Vagina (tissue), 2 donors: ENCODE results near the gene MTFR2.

Experiments
- CTCF ChIP-seq, 3 experiments: fragments of 450-650 bp in 2 of 3; fragments of 200-600 bp in 1 of 3; sonication (generic) in 1 of 3; IDR thresholded peaks; one replicate each; pipeline ENCODE4 v1.5.1; 2017 to 2019; ENCODE audit warnings: antibody characterized with exemption in 3 of 3, mild to moderate bottlenecking in 2 of 3, moderate library complexity in 2 of 3
- POLR2AphosphoS5 ChIP-seq, 2 donors: sonication (generic); formaldehyde crosslinking; IDR thresholded peaks; one replicate each; pipeline ENCODE4 v1.9.0; 2017; ENCODE audit warnings: antibody characterized with exemption in 2 of 2, mild to moderate bottlenecking in 2 of 2, low read depth in 1 of 2; ENCODE audit not compliant: insufficient read depth in 1 of 2

GRCh38 chr6:136184738-136185137 is 65.4 kb downstream of the MTFR2 start:
- TF ChIP-seq POLR2AphosphoS5 (IDR thresholded peaks at IDR 0.05; ENCODE audit: insufficient read depth in 1 of 2, low read depth in 1 of 2) (no peak), CTCF (IDR thresholded peaks at IDR 0.05) (no peak)
